K562 (cell line): ENCODE results near the gene SLC5A11. TPM values are rescaled to one million over a fixed set of nuclear protein-coding genes. Genes with fewer than 3 reads are reported as not detected.

Experiments used
- ATAC-seq: fragments of 200-7000 bp; cut with Tn5 transposase; 3 replicates; pipeline ENCODE4 v1.9.1; 2020; ENCODE audit warnings: moderate library complexity
- BruUV-seq: library from RNA; stranded (reverse); fragments of 400-500 nt; replicated peaks from 2 replicates; lab custom pipeline; 2021; lab: Mats Ljungman, UMichigan
- CTCF ChIA-PET: fragments of 300-600 bp; formaldehyde crosslinking; extraction: SDS; loops from one replicate; lab custom pipeline; 2021; ENCODE audit warnings: low intra/inter-chr PET ratio; lab: Yijun Ruan, JAX
- POLR2A ChIA-PET: fragments of 300-600, 350-650 bp; sonication (Branson Sonifier 250); formaldehyde crosslinking; extraction: SDS; loops from one replicate; lab custom pipeline; 2021; ENCODE audit warnings: antibody characterized with exemption, inconsistent platforms; lab: Yijun Ruan, JAX
- DNase-seq, 4 experiments: peaks; one replicate each; pipeline versions ENCODE4 v3.0.0 to v3.0.0-alpha.2; 2011 to 2018; ENCODE audit warnings: low spot score in 3 of 4, mixed read lengths in 3 of 4; ENCODE audit errors: extremely low read depth in 1 of 4
- FAIRE-seq: peaks from 2 replicates; lab custom pipeline; 2011; peaks lifted over from hg19 to GRCh38; lab: Jason Lieb, UNC
- H2AFZ ChIP-seq: 2 replicates; pipeline ENCODE4 v1.6.0; 2011; ENCODE audit warnings: low read depth, low read length, control low read depth, inconsistent platforms
- H3K27ac ChIP-seq: fragments of 200-600 bp; 3 replicates; pipeline ENCODE4 v1.8.0; 2011; ENCODE audit warnings: low read depth, mild to moderate bottlenecking, control low read depth, inconsistent platforms, low read length, moderate library complexity, mixed read lengths; ENCODE audit errors: extremely low read depth
- H3K27me3 ChIP-seq, 2 experiments: fragments of 300-600 bp in 1 of 2; 2 replicates in 1 of 2; 3 replicates in 1 of 2; pipeline versions ENCODE4 v1.6.0 to v1.8.0; 2011; ENCODE audit warnings: inconsistent platforms in 2 of 2, low read length in 2 of 2, mild to moderate bottlenecking in 1 of 2, mixed read lengths in 1 of 2, moderate library complexity in 1 of 2; ENCODE audit not compliant: control insufficient read depth in 2 of 2, insufficient read depth in 2 of 2
- H3K36me3 ChIP-seq: fragments of 300-600 bp; 3 replicates; pipeline ENCODE4 v1.8.0; 2011; ENCODE audit warnings: mild to moderate bottlenecking, low read length, inconsistent platforms; ENCODE audit not compliant: control insufficient read depth, insufficient read depth
- H3K4me1 ChIP-seq, 2 experiments: fragments of 200-600 bp in 1 of 2; replicated peaks in 1 of 2; 2 replicates in 1 of 2; 3 replicates in 1 of 2; pipeline versions ENCODE4 v1.5.1 to v1.8.0; 2011; ENCODE audit warnings: inconsistent platforms in 2 of 2, low read length in 2 of 2, mild to moderate bottlenecking in 1 of 2, mixed read lengths in 1 of 2, moderate library complexity in 1 of 2; ENCODE audit not compliant: control insufficient read depth in 2 of 2, insufficient read depth in 2 of 2
- H3K4me2 ChIP-seq: 2 replicates; pipeline ENCODE4 v1.6.1; 2011; ENCODE audit warnings: low read length, control low read depth, inconsistent platforms, mixed read lengths; ENCODE audit not compliant: insufficient read depth
- H3K4me3 ChIP-seq: fragments of 200-600 bp; sonication (generic), shearing (Covaris generic); 2 replicates; pipeline ENCODE4 v1.5.1; 2016; ENCODE audit warnings: control low read depth, inconsistent platforms
- H3K79me2 ChIP-seq: fragments of 200-600 bp; 3 replicates; pipeline ENCODE4 v1.8.0; 2011; ENCODE audit warnings: low read length, inconsistent platforms; ENCODE audit not compliant: control insufficient read depth, insufficient read depth
- H3K9ac ChIP-seq, 2 experiments: 2 replicates each; pipeline versions ENCODE4 v1.6.0 to v1.6.1; 2011; ENCODE audit warnings: low read depth in 2 of 2, low read length in 2 of 2, control low read depth in 1 of 2, inconsistent platforms in 1 of 2, mild to moderate bottlenecking in 1 of 2, mixed read lengths in 1 of 2; ENCODE audit not compliant: insufficient read depth in 1 of 2
- H3K9me1 ChIP-seq: one replicate; pipeline ENCODE4 v1.6.0; 2011; ENCODE audit warnings: inconsistent platforms, mild to moderate bottlenecking, low read length, moderate library complexity; ENCODE audit not compliant: control insufficient read depth, insufficient read depth
- H3K9me3 ChIP-seq: replicated peaks from 2 replicates; pipeline ENCODE4 v1.5.1; 2011; ENCODE audit warnings: low read depth, low read length, inconsistent platforms; ENCODE audit not compliant: control insufficient read depth, insufficient read depth
- H4K20me1 ChIP-seq: replicated peaks from 2 replicates; pipeline ENCODE4 v1.6.1; 2011; ENCODE audit warnings: low read length, inconsistent platforms, mixed read lengths; ENCODE audit not compliant: control insufficient read depth, insufficient read depth
- CREM ChIP-seq: IDR thresholded peaks from 2 replicates; pipeline ENCODE4 v1.6.1; 2014; ENCODE audit warnings: antibody characterized with exemption, low read depth
- EHMT2 ChIP-seq: fragments of 450-650 bp; IDR thresholded peaks from 2 replicates; pipeline ENCODE4 v1.6.1; 2018; ENCODE audit warnings: antibody characterized with exemption
- MIER1 ChIP-seq: fragments of 450-650 bp; IDR thresholded peaks from 2 replicates; pipeline ENCODE4 v1.6.1; 2016; ENCODE audit warnings: antibody characterized with exemption, mild to moderate bottlenecking, low read depth
- MTA1 ChIP-seq: fragments of 450-650 bp; IDR thresholded peaks from 2 replicates; pipeline ENCODE4 v1.6.1; 2017; ENCODE audit warnings: borderline replicate concordance
- NFYB ChIP-seq: IDR thresholded peaks from 2 replicates; pipeline ENCODE4 v1.6.1; 2011; ENCODE audit warnings: mild to moderate bottlenecking, moderate library complexity; ENCODE audit not compliant: insufficient read length; ENCODE audit errors: extremely low read depth
- POLR2B ChIP-seq: fragments of 450-650 bp; IDR thresholded peaks from 2 replicates; pipeline ENCODE4 v1.6.1; 2018; ENCODE audit warnings: low read depth; ENCODE audit not compliant: partially characterized antibody
- TBL1XR1 ChIP-seq, 2 experiments: IDR thresholded peaks; 2 replicates each; pipeline ENCODE4 v1.6.1; 2012; ENCODE audit warnings: improper control_type of control experiment in 2 of 2, low read length in 2 of 2, mild to moderate bottlenecking in 1 of 2
- ZNF583 ChIP-seq: fragments of 250-450 bp; sonication (Bioruptor Pico); IDR thresholded peaks from 2 replicates; pipeline ENCODE4 v1.4.0; 2020
- ZNF717 ChIP-seq: fragments of 250-450 bp; sonication (Bioruptor Pico); IDR thresholded peaks from 2 replicates; pipeline ENCODE4 v1.5.0; 2021
- in situ Hi-C: fragments of 300-500 bp; cut with MboI; formaldehyde crosslinking; loops from 4 replicates; pipeline ENCODE4 v1.15.0; 2018; ENCODE audit warnings: inconsistent platforms, mixed read lengths
- intact Hi-C: fragments of 100-400 bp; cut with micrococcal nuclease; formaldehyde crosslinking; loops from 2 replicates; pipeline ENCODE4 v1.14.2; 2022
- polyA plus RNA-seq, 8 experiments: library from polyadenylated mRNA; depleted of rRNA in 4 of 8; stranded (reverse) in 5 of 8; unstranded in 3 of 8; fragments of >200 nt; fragmentation: Nextera tagmentation in 2 of 8; fragmentation: Illumina TruSeq in 1 of 8; extraction: Ambion mirVana in 2 of 8; extraction: Trizol in 1 of 8; gene quantifications; 2 replicates each; pipeline versions ENCODE4 v1.2.1 to v1.2.3, GENCODE V29; 2011 to 2014; ENCODE audit warnings: inconsistent platforms in 1 of 8, missing spikeins in 1 of 8
- total RNA-seq, 7 experiments: library from RNA; depleted of rRNA in 6 of 7; stranded (reverse); fragments of >200 nt in 6 of 7; fragmentation: Illumina TruSeq in 2 of 7; extraction: Trizol in 2 of 7; gene quantifications; 2 replicates each; pipeline versions ENCODE4 v1.2.1 to v1.2.3, GENCODE V29; 2011 to 2021; ENCODE audit warnings: low replicate concordance in 1 of 7
- TF ChIP-seq, protein P1 (sequence below), 2 experiments: fragments of 450-650 bp; formaldehyde crosslinking in 1 of 2; IDR thresholded peaks; 2 replicates each; pipeline versions ENCODE4 v1.4.0 to v1.6.1; 2014 to 2020; ENCODE audit warnings: mild to moderate bottlenecking in 2 of 2, borderline replicate concordance in 1 of 2, low read depth in 1 of 2
- TF ChIP-seq, protein P2 (sequence below): fragments of 250-450 bp; sonication (Bioruptor Pico); IDR thresholded peaks from 2 replicates; pipeline ENCODE4 v1.5.0; 2021
- TF ChIP-seq, protein P3 (sequence below), 2 experiments: IDR thresholded peaks; 2 replicates each; pipeline ENCODE4 v1.6.1; 2011; ENCODE audit warnings: borderline replicate concordance in 1 of 2, control low read depth in 1 of 2, low read depth in 1 of 2, low read length in 1 of 2, mild to moderate bottlenecking in 1 of 2, mixed read lengths in 1 of 2, moderate library complexity in 1 of 2; ENCODE audit not compliant: insufficient read depth in 1 of 2, insufficient read length in 1 of 2, poor library complexity in 1 of 2, severe bottlenecking in 1 of 2; ENCODE audit errors: extremely low read depth in 1 of 2

The SLC5A11 gene
- total and polyA plus RNA-seq, 9 of the 15 experiments (the other 6 are each of a cell fraction or from before 2014, with no cell fraction given): 0.04 to 0.25 (median 0.11) TPM; not detected in 3

DNA sequence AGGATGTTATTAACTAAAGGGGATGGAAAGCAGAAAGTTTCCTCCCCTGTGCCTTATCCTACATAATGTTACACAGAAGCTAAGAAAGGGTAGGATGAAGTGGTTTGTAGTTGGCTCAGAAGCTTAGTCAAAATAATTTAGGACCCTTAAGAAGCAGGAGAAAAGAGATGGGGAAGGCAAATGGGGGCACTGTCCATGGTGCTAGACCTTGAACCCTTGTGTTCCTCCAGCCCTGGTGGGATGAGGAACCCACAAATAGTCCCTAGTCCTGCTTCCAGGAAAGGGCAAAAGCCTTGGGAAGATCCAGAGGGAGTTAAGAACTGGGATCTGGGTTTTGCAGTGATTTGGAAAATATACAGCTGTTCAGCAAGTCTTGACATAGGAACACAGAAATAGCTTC, 54.5 kb downstream of the SLC5A11 start:
- POLR2A ChIA-PET: interaction anchor here (0.6 to 1.5 kb wide), 3 partner anchors 10 to 167 kb away, joined by 3 to 4 read pairs (median 4); no protein-coding TSS in a partner anchor
- no peak overlapping the region for H3K9ac ChIP-seq
- ATAC-seq (no peak), DNase-seq (no peak), FAIRE-seq (no peak)
- no peaks in the 10 kb centered on the region for H3K79me2 ChIP-seq
- no peak overlapping the region for H3K27ac ChIP-seq
- no peaks in the 10 kb centered on the region for H3K4me1 ChIP-seq
- no peaks in the 10 kb centered on the region for H4K20me1 ChIP-seq
- no TSS peak for BruUV-seq
- CTCF ChIA-PET: no interaction called here
- H3K9me1 ChIP-seq: no peaks in the 10 kb centered on the region
- H3K27me3 ChIP-seq: no peaks in the 10 kb centered on the region; a peak in 1 of 5 replicates
- in situ Hi-C loops: loop anchor here (10.0 kb wide), 1 partner anchor 205 kb away; no protein-coding TSS in a partner anchor
- no peaks in the 10 kb centered on the region for H3K36me3 ChIP-seq
- H3K4me2 ChIP-seq: no peak overlapping the region
- intact Hi-C loops: no loop called here
- no peak overlapping the region for H2AFZ ChIP-seq
- H3K9me3 ChIP-seq: 0 out of 2 replicates have a peak, but pooled peaks cover 3% of the 10 kb centered on the region
- no peak overlapping the region for H3K4me3 ChIP-seq
- no peak for TF ChIP-seq CREM
- peak; percentile 89 for TF ChIP-seq EHMT2
- TF ChIP-seq ZNF717 (CRISPR knock-in tag): no peak
- TF ChIP-seq, protein P1, sequence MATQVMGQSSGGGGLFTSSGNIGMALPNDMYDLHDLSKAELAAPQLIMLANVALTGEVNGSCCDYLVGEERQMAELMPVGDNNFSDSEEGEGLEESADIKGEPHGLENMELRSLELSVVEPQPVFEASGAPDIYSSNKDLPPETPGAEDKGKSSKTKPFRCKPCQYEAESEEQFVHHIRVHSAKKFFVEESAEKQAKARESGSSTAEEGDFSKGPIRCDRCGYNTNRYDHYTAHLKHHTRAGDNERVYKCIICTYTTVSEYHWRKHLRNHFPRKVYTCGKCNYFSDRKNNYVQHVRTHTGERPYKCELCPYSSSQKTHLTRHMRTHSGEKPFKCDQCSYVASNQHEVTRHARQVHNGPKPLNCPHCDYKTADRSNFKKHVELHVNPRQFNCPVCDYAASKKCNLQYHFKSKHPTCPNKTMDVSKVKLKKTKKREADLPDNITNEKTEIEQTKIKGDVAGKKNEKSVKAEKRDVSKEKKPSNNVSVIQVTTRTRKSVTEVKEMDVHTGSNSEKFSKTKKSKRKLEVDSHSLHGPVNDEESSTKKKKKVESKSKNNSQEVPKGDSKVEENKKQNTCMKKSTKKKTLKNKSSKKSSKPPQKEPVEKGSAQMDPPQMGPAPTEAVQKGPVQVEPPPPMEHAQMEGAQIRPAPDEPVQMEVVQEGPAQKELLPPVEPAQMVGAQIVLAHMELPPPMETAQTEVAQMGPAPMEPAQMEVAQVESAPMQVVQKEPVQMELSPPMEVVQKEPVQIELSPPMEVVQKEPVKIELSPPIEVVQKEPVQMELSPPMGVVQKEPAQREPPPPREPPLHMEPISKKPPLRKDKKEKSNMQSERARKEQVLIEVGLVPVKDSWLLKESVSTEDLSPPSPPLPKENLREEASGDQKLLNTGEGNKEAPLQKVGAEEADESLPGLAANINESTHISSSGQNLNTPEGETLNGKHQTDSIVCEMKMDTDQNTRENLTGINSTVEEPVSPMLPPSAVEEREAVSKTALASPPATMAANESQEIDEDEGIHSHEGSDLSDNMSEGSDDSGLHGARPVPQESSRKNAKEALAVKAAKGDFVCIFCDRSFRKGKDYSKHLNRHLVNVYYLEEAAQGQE (IDR thresholded peaks at IDR 0.05; ENCODE audit: borderline replicate concordance): peak; percentile 94
- TF ChIP-seq, protein P1 (CRISPR knock-in tag; IDR thresholded peaks at IDR 0.05; ENCODE audit: low read depth): peak; percentile 45; the same call in 1 of the 2 replicates
- no peak for TF ChIP-seq POLR2B
- no peak for TF ChIP-seq TBL1XR1 (IDR thresholded peaks at IDR 0.05; ENCODE audit: low read length in 2 of 2)
- peak; percentile 78; the same call in 1 of the 2 replicates for TF ChIP-seq MIER1
- TF ChIP-seq NFYB: no peak
- TF ChIP-seq MTA1: no peak
- TF ChIP-seq, protein P2, sequence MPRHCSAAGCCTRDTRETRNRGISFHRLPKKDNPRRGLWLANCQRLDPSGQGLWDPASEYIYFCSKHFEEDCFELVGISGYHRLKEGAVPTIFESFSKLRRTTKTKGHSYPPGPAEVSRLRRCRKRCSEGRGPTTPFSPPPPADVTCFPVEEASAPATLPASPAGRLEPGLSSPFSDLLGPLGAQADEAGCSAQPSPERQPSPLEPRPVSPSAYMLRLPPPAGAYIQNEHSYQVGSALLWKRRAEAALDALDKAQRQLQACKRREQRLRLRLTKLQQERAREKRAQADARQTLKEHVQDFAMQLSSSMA (CRISPR knock-in tag): no peak
- TF ChIP-seq, protein P3, sequence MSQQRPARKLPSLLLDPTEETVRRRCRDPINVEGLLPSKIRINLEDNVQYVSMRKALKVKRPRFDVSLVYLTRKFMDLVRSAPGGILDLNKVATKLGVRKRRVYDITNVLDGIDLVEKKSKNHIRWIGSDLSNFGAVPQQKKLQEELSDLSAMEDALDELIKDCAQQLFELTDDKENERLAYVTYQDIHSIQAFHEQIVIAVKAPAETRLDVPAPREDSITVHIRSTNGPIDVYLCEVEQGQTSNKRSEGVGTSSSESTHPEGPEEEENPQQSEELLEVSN (IDR thresholded peaks at IDR 0.05; ENCODE audit: borderline replicate concordance in 1 of 2, extremely low read depth in 1 of 2, insufficient read depth in 1 of 2, insufficient read length in 1 of 2, low read depth in 1 of 2, low read length in 1 of 2, poor library complexity in 1 of 2, severe bottlenecking in 1 of 2): no peak
- no peak for TF ChIP-seq ZNF583
